Measurements from ENCODE around the gene EFEMP1.
"Not testable (repeated sequence)": the region's sequence is repeated elsewhere in the genome, so short reads cannot be mapped to it uniquely, and the experiment has no call there.

The EFEMP1 gene

DNA sequence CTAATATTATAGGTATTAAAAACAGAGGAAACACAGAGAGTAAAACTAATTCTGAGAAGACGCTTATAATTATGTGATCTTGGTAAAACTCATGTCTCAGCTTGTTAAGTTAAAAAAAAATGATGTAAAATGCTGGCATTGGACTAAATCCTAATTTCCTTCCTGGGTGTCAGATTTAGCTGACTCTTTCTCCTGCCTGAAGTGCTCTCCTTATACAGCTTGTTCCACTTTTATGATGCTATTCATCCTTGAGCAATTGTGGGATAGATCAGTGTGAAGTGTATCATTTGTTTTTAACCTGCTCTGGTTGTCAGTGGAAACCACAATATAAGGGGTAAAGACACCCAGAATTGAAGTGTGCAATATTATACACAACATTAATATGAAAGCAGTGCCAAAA is 84.9 kb downstream of the EFEMP1 start:
- Histone ChIP-seq H3K27ac (replicated peaks) (no peak overlapping the region), H3K4me3 (replicated peaks; ENCODE audit: insufficient read depth, low read length) (no peak overlapping the region), H3K27me3 (ENCODE audit: insufficient read depth, poor library complexity, severe bottlenecking) (no peaks in the 10 kb centered on the region)
- no peak for DNase-seq (ENCODE audit: low read depth in 1 of 2, low spot score in 1 of 2)
- TF ChIP-seq POLR2AphosphoS5 (IDR thresholded peaks at IDR 0.05; ENCODE audit: low read depth) (no peak), SPI1 (IDR thresholded peaks at IDR 0.05; ENCODE audit: borderline replicate concordance, low read depth) (no peak), GABPA (IDR thresholded peaks at IDR 0.05; ENCODE audit: low read depth) (no peak), REST (IDR thresholded peaks at IDR 0.05; ENCODE audit: insufficient replicate concordance, low read depth) (no peak)
- TF ChIP-seq, protein P1, sequence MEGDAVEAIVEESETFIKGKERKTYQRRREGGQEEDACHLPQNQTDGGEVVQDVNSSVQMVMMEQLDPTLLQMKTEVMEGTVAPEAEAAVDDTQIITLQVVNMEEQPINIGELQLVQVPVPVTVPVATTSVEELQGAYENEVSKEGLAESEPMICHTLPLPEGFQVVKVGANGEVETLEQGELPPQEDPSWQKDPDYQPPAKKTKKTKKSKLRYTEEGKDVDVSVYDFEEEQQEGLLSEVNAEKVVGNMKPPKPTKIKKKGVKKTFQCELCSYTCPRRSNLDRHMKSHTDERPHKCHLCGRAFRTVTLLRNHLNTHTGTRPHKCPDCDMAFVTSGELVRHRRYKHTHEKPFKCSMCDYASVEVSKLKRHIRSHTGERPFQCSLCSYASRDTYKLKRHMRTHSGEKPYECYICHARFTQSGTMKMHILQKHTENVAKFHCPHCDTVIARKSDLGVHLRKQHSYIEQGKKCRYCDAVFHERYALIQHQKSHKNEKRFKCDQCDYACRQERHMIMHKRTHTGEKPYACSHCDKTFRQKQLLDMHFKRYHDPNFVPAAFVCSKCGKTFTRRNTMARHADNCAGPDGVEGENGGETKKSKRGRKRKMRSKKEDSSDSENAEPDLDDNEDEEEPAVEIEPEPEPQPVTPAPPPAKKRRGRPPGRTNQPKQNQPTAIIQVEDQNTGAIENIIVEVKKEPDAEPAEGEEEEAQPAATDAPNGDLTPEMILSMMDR (IDR thresholded peaks at IDR 0.05; ENCODE audit: insufficient read depth, low read length), result no peak

DNA sequence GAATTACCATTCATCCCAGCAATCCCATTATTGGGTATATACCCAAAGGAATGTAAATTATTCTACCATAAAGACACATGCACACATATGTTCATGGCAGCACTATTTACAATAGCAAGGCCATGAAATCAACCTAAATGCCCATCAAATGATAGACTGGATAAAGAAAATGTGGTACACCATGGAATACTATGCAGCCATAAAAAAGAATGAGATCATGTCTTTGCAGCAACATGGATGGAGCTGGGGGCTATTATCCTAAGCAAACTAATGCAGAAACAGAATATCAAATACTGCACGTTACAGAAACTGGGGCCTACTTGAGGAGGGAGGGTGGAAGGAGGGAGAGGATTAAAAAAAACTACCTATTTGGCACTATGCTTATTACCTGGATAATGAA is 85.5 kb downstream of the EFEMP1 start:
- not testable (repeated sequence) for H3K27ac ChIP-seq (replicated peaks); H3K27me3 ChIP-seq (ENCODE audit: insufficient read depth, poor library complexity, severe bottlenecking); DNase-seq (ENCODE audit: low read depth in 1 of 2, low spot score in 1 of 2); H3K4me3 ChIP-seq (replicated peaks; ENCODE audit: insufficient read depth, low read length)

GRCh38 chr2:55837073-55837472 is 86.5 kb downstream of the EFEMP1 start:
- no peak for DNase-seq (ENCODE audit: low read depth in 1 of 2, low spot score in 1 of 2)
- Histone ChIP-seq H3K4me3 (replicated peaks; ENCODE audit: insufficient read depth, low read length) (no peak overlapping the region), H3K27ac (replicated peaks) (no peak overlapping the region), H3K27me3 (ENCODE audit: insufficient read depth, poor library complexity, severe bottlenecking) (no peaks in the 10 kb centered on the region)
- no peak for TF ChIP-seq REST (IDR thresholded peaks at IDR 0.05; ENCODE audit: insufficient replicate concordance, low read depth)
- TF ChIP-seq POLR2AphosphoS5 (IDR thresholded peaks at IDR 0.05; ENCODE audit: low read depth), result no peak
- TF ChIP-seq GABPA (IDR thresholded peaks at IDR 0.05; ENCODE audit: low read depth), result no peak
- TF ChIP-seq SPI1 (IDR thresholded peaks at IDR 0.05; ENCODE audit: borderline replicate concordance, low read depth), result no peak
- TF ChIP-seq, protein P1 (IDR thresholded peaks at IDR 0.05; ENCODE audit: insufficient read depth, low read length), result no peak

DNA sequence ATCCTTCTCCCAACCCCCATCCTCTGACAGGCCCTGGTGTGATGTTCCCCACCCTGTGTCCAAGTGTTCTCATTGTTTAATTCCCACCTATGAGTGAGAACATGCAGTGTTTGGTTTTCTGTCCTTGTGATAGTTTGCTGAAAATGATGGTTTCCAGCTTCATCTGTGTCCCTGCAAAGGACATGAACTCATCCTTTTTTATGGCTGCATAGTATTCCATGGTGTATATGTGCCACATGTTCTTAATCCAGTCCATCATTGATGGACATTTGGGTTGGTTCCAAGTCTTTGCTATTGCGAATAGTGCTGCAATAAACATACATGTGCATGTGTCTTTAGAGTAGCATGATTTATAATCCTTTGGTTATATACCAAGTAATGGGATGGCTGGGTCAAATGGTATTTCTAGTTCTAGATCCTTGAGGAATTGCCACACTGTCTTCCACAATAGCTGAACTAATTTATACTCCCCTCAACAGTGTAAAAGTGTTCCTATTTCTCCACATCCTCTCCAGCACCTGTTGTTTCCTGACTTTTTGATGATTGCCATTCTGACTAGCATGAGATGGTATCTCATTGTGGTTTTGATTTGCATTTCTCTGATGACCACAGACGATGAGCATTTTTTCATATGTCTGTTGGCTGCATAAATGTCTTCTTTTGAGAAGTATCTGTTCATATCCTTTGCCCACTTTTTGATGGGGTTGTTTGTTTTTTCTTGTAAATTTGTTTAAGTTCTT is 91.7 kb downstream of the EFEMP1 start:
- H3K4me3 ChIP-seq (replicated peaks; ENCODE audit: insufficient read depth, low read length); H3K27me3 ChIP-seq (ENCODE audit: insufficient read depth, poor library complexity, severe bottlenecking); DNase-seq (ENCODE audit: low read depth in 1 of 2, low spot score in 1 of 2); H3K27ac ChIP-seq (replicated peaks): not testable (repeated sequence)

- no peak overlapping the region for H3K4me3 ChIP-seq (replicated peaks; ENCODE audit: insufficient read depth, low read length)
- TF ChIP-seq SPI1 (IDR thresholded peaks at IDR 0.05; ENCODE audit: borderline replicate concordance, low read depth), result no peak
- TF ChIP-seq POLR2AphosphoS5 (IDR thresholded peaks at IDR 0.05; ENCODE audit: low read depth), result no peak
- TF ChIP-seq, protein P1 (IDR thresholded peaks at IDR 0.05; ENCODE audit: insufficient read depth, low read length), result no peak
- TF ChIP-seq GABPA (IDR thresholded peaks at IDR 0.05; ENCODE audit: low read depth), result no peak
- no peak for TF ChIP-seq REST (IDR thresholded peaks at IDR 0.05; ENCODE audit: insufficient replicate concordance, low read depth)
- DNase-seq (ENCODE audit: low read depth in 1 of 2, low spot score in 1 of 2), result no peak
- no peak overlapping the region for H3K27ac ChIP-seq (replicated peaks)
- H3K27me3 ChIP-seq (ENCODE audit: insufficient read depth, poor library complexity, severe bottlenecking), result peaks cover 3% of the 10 kb centered on the region
Observed at GRCh38 chr2:55827855-55828254, 95.7 kb downstream of the EFEMP1 start.

GRCh38 chr2:55827428-55827827 is 96.2 kb downstream of the EFEMP1 start:
- not testable (repeated sequence) for H3K27ac ChIP-seq (replicated peaks); H3K27me3 ChIP-seq (ENCODE audit: insufficient read depth, poor library complexity, severe bottlenecking); DNase-seq (ENCODE audit: low read depth in 1 of 2, low spot score in 1 of 2); H3K4me3 ChIP-seq (replicated peaks; ENCODE audit: insufficient read depth, low read length)

Data from HL-60 (cell line).